Gastroesophageal sphincter (tissue), 3 donors: ENCODE measurements around the gene RAET1G.

Source experiments
- EP300 ChIP-seq: sonication (generic); formaldehyde crosslinking; IDR thresholded peaks from one replicate; pipeline ENCODE4 v1.6.1; 2017; ENCODE audit warnings: antibody characterized with exemption, mild to moderate bottlenecking
- POLR2A ChIP-seq, 2 donors: fragments of 450-650 bp; IDR thresholded peaks; one replicate each; pipeline ENCODE4 v1.6.1; 2017; ENCODE audit warnings: antibody characterized with exemption in 2 of 2, mild to moderate bottlenecking in 2 of 2, moderate library complexity in 1 of 2
- POLR2AphosphoS5 ChIP-seq: sonication (generic); formaldehyde crosslinking; IDR thresholded peaks from one replicate; pipeline ENCODE4 v1.6.1; 2017; ENCODE audit warnings: antibody characterized with exemption
- TF ChIP-seq, protein P1 (sequence below), 4 experiments: fragments of 200-600 bp in 2 of 4; fragments of 450-650 bp in 2 of 4; sonication (generic) in 1 of 4; IDR thresholded peaks; one replicate each; pipeline ENCODE4 v1.5.1; 2017 to 2019; ENCODE audit warnings: antibody characterized with exemption in 4 of 4, mild to moderate bottlenecking in 2 of 4, moderate library complexity in 2 of 4

DNA sequence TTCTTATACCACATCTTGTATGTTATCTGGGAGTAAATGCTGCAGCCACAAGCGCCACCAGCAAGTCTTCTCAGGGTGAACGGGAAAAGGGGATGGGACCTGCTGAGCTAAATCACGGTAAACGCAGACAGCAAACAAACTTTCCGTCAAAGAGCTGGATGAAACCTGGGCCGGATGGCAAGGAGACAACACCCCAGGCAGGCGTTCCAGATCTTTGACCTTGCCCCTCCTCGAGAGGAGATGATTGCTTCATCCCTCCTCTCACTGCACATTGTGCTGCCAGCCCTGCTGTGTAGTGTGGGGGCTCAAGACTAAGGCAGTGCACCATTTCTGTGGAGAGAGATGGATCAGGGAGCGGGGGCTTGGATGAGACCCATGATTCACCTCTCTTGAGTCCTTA is 34.8 kb downstream of the RAET1G start:
- TF ChIP-seq POLR2A (IDR thresholded peaks at IDR 0.05) (no peak), POLR2AphosphoS5 (no peak), EP300 (no peak)
- TF ChIP-seq, protein P1, sequence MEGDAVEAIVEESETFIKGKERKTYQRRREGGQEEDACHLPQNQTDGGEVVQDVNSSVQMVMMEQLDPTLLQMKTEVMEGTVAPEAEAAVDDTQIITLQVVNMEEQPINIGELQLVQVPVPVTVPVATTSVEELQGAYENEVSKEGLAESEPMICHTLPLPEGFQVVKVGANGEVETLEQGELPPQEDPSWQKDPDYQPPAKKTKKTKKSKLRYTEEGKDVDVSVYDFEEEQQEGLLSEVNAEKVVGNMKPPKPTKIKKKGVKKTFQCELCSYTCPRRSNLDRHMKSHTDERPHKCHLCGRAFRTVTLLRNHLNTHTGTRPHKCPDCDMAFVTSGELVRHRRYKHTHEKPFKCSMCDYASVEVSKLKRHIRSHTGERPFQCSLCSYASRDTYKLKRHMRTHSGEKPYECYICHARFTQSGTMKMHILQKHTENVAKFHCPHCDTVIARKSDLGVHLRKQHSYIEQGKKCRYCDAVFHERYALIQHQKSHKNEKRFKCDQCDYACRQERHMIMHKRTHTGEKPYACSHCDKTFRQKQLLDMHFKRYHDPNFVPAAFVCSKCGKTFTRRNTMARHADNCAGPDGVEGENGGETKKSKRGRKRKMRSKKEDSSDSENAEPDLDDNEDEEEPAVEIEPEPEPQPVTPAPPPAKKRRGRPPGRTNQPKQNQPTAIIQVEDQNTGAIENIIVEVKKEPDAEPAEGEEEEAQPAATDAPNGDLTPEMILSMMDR (IDR thresholded peaks at IDR 0.05) = no peak
